H1 (cell line): ENCODE results near the gene NDUFA6. TPM values are rescaled to one million over a fixed set of nuclear protein-coding genes. Genes with fewer than 3 reads are reported as not detected.

ENCODE experiments used
- CTCF ChIA-PET: fragments of 300-600 bp; sonication (Branson Sonifier 250); formaldehyde crosslinking; loops from one replicate; lab custom pipeline; 2021; ENCODE audit not compliant: partially characterized antibody; lab: Charles Lee
- POLR2A ChIA-PET: fragments of 300-600 bp; sonication (Branson Sonifier 250); formaldehyde crosslinking; loops from one replicate; lab custom pipeline; 2021; ENCODE audit warnings: inconsistent platforms; ENCODE audit not compliant: partially characterized antibody; lab: Charles Lee
- DNase-seq, 2 experiments: peaks; one replicate each; pipeline versions ENCODE4 v3.0.0 to v3.0.0-alpha.2; 2010 to 2022; ENCODE audit warnings: low spot score in 2 of 2, low read depth in 1 of 2, mixed read lengths in 1 of 2
- FAIRE-seq: peaks from 2 replicates; lab custom pipeline; 2011; peaks lifted over from hg19 to GRCh38; lab: Jason Lieb, UNC
- H2AFZ ChIP-seq: 2 replicates; pipeline ENCODE4 v1.8.1; 2012; ENCODE audit warnings: low read length, inconsistent platforms
- H2AK5ac ChIP-seq: 2 replicates; pipeline ENCODE4 v1.6.1; 2013; ENCODE audit warnings: low read depth, low read length
- H2BK120ac ChIP-seq: replicated peaks from 2 replicates; pipeline ENCODE3; 2013; ENCODE audit warnings: low read depth, low read length, inconsistent platforms
- H2BK12ac ChIP-seq: 2 replicates; pipeline ENCODE4 v1.6.1; 2013; ENCODE audit warnings: low read depth, low read length
- H2BK15ac ChIP-seq: 2 replicates; pipeline ENCODE4 v1.6.1; 2013; ENCODE audit warnings: low read length
- H2BK20ac ChIP-seq: 2 replicates; pipeline ENCODE4 v1.6.1; 2013; ENCODE audit warnings: low read length
- H2BK5ac ChIP-seq: 2 replicates; pipeline ENCODE4 v1.6.1; 2013; ENCODE audit warnings: low read depth, low read length
- H3K14ac ChIP-seq: 2 replicates; pipeline ENCODE4 v1.6.1; 2013; ENCODE audit warnings: inconsistent platforms; ENCODE audit not compliant: insufficient read length
- H3K18ac ChIP-seq: 2 replicates; pipeline ENCODE4 v1.6.1; 2013; ENCODE audit warnings: low read length; ENCODE audit errors: extremely low read depth
- H3K23ac ChIP-seq: 2 replicates; pipeline ENCODE4 v1.6.1; 2013; ENCODE audit warnings: inconsistent platforms; ENCODE audit not compliant: insufficient read length
- H3K23me2 ChIP-seq: 2 replicates; pipeline ENCODE4 v1.6.1; 2013; ENCODE audit warnings: low read depth, low read length
- H3K27ac ChIP-seq: 2 replicates; pipeline ENCODE4 v1.6.1; 2011; ENCODE audit warnings: low read depth, low read length, inconsistent platforms
- H3K27me3 ChIP-seq, 4 experiments: replicated peaks in 1 of 4; 1 replicate in 1 of 4; 2 replicates in 3 of 4; pipeline versions ENCODE4 v1.6.1 to v1.8.1; 2011 to 2013; ENCODE audit warnings: low read length in 3 of 4, mild to moderate bottlenecking in 3 of 4, inconsistent platforms in 2 of 4, mixed read lengths in 2 of 4, moderate library complexity in 1 of 4; ENCODE audit not compliant: control insufficient read depth in 3 of 4, insufficient read depth in 3 of 4; ENCODE audit errors: extremely low read depth in 1 of 4
- H3K36me3 ChIP-seq, 4 experiments: 2 replicates each; pipeline versions ENCODE4 v1.6.1 to v1.8.1; 2011 to 2013; ENCODE audit warnings: mild to moderate bottlenecking in 4 of 4, low read length in 3 of 4, moderate library complexity in 2 of 4, control low read depth in 1 of 4, inconsistent platforms in 1 of 4; ENCODE audit not compliant: insufficient read depth in 4 of 4, control insufficient read depth in 2 of 4
- H3K4ac ChIP-seq: replicated peaks from 2 replicates; pipeline ENCODE3; 2013; ENCODE audit warnings: low read length, low read depth, mixed read lengths, inconsistent platforms; ENCODE audit not compliant: insufficient read length
- H3K4me1 ChIP-seq, 4 experiments: replicated peaks in 1 of 4; 1 replicate in 1 of 4; 2 replicates in 3 of 4; pipeline versions ENCODE4 v1.6.1 to v1.8.1; 2011 to 2013; ENCODE audit warnings: low read length in 3 of 4, inconsistent platforms in 2 of 4, mixed read lengths in 1 of 4; ENCODE audit not compliant: insufficient read depth in 4 of 4, control insufficient read depth in 3 of 4
- H3K4me2 ChIP-seq, 2 experiments: 2 replicates each; pipeline versions ENCODE4 v1.6.1 to v1.8.1; 2011 to 2013; ENCODE audit warnings: low read depth in 2 of 2, low read length in 2 of 2, control low read depth in 1 of 2, inconsistent platforms in 1 of 2, mild to moderate bottlenecking in 1 of 2; ENCODE audit not compliant: insufficient read depth in 1 of 2
- H3K4me3 ChIP-seq, 4 experiments: fragments of 200-600, 300-600 bp in 1 of 4; sonication (generic), shearing (Covaris generic), sonication (Bioruptor Twin) in 1 of 4; 2 replicates each; pipeline versions ENCODE4 v1.5.1 to v1.8.1; 2011 to 2016; ENCODE audit warnings: low read length in 4 of 4, low read depth in 3 of 4, control low read depth in 2 of 4, inconsistent platforms in 2 of 4, mild to moderate bottlenecking in 2 of 4, mixed read lengths in 1 of 4, moderate library complexity in 1 of 4; ENCODE audit not compliant: insufficient read depth in 2 of 4; ENCODE audit errors: extremely low read depth in 1 of 4
- H3K56ac ChIP-seq: replicated peaks from 2 replicates; pipeline ENCODE3; 2013; ENCODE audit warnings: low read depth, mild to moderate bottlenecking, mixed read lengths, low read length, inconsistent platforms; ENCODE audit not compliant: insufficient read length
- H3K79me1 ChIP-seq: 2 replicates; pipeline ENCODE4 v1.6.1; 2013; ENCODE audit warnings: low read depth, low read length, control low read depth
- H3K79me2 ChIP-seq, 2 experiments: 2 replicates each; pipeline versions ENCODE4 v1.6.1 to v1.8.1; 2012 to 2013; ENCODE audit warnings: low read length in 2 of 2, mild to moderate bottlenecking in 2 of 2, inconsistent platforms in 1 of 2; ENCODE audit not compliant: insufficient read depth in 2 of 2, control insufficient read depth in 1 of 2
- H3K9ac ChIP-seq, 4 experiments: replicated peaks in 1 of 4; 1 replicate in 1 of 4; 2 replicates in 3 of 4; pipeline versions ENCODE4 v1.6.1 to v1.8.1; 2011 to 2013; ENCODE audit warnings: low read depth in 3 of 4, low read length in 3 of 4, control low read depth in 2 of 4, mild to moderate bottlenecking in 2 of 4, moderate library complexity in 2 of 4, inconsistent platforms in 1 of 4; ENCODE audit errors: extremely low read depth in 1 of 4
- H3K9me3 ChIP-seq, 2 experiments: 2 replicates each; pipeline versions ENCODE4 v1.6.1 to v1.8.1; 2012 to 2013; ENCODE audit warnings: mild to moderate bottlenecking in 2 of 2, moderate library complexity in 2 of 2, control low read depth in 1 of 2, inconsistent platforms in 1 of 2, low read depth in 1 of 2, low read length in 1 of 2, mixed read lengths in 1 of 2; ENCODE audit not compliant: insufficient read depth in 2 of 2
- H4K20me1 ChIP-seq, 2 experiments: replicated peaks in 1 of 2; 2 replicates each; pipeline versions ENCODE3 to v1.8.1; 2011 to 2013; ENCODE audit warnings: inconsistent platforms in 2 of 2, low read length in 2 of 2, mild to moderate bottlenecking in 1 of 2; ENCODE audit not compliant: insufficient read depth in 2 of 2, control insufficient read depth in 1 of 2
- H4K5ac ChIP-seq: 2 replicates; pipeline ENCODE4 v1.6.1; 2013; ENCODE audit warnings: low read length, low read depth, mixed read lengths, inconsistent platforms; ENCODE audit not compliant: insufficient read length
- H4K8ac ChIP-seq: 2 replicates; pipeline ENCODE4 v1.8.0; 2013; ENCODE audit warnings: mild to moderate bottlenecking, moderate library complexity, low read length, inconsistent platforms; ENCODE audit not compliant: insufficient read depth; ENCODE audit errors: extremely low read depth
- H4K91ac ChIP-seq: replicated peaks from 2 replicates; pipeline ENCODE3; 2013; ENCODE audit warnings: low read length, mixed read lengths, inconsistent platforms; ENCODE audit not compliant: insufficient read length
- EP300 ChIP-seq, 2 experiments: IDR thresholded peaks; 1 replicate in 1 of 2; 2 replicates in 1 of 2; pipeline ENCODE4 v1.6.1; 2011 to 2012; ENCODE audit warnings: low read depth in 2 of 2, low read length in 2 of 2, mild to moderate bottlenecking in 2 of 2, borderline replicate concordance in 1 of 2, inconsistent platforms in 1 of 2, moderate library complexity in 1 of 2
- HDAC2 ChIP-seq, 2 experiments: fragments of 300-600 bp in 1 of 2; sonication (generic) in 1 of 2; IDR thresholded peaks; 2 replicates each; pipeline ENCODE4 v1.6.1; 2011 to 2012; ENCODE audit warnings: low read depth in 2 of 2, low read length in 2 of 2, mild to moderate bottlenecking in 2 of 2, moderate library complexity in 2 of 2, borderline replicate concordance in 1 of 2, inconsistent platforms in 1 of 2
- KDM4A ChIP-seq: IDR thresholded peaks from one replicate; pipeline ENCODE4 v1.7.1; 2012; ENCODE audit warnings: low read depth, mild to moderate bottlenecking, moderate library complexity, low read length, inconsistent platforms; ENCODE audit not compliant: severe bottlenecking
- MAX ChIP-seq: IDR thresholded peaks from 2 replicates; pipeline ENCODE4 v1.6.1; 2012; ENCODE audit warnings: inconsistent platforms
- POU5F1 ChIP-seq: IDR thresholded peaks from 2 replicates; pipeline ENCODE4 v1.6.1; 2011; ENCODE audit warnings: low read depth, mild to moderate bottlenecking, low read length, moderate library complexity
- RNF2 ChIP-seq: fragments of 200-900, 300-1000 bp; sonication (generic); IDR thresholded peaks from 2 replicates; pipeline ENCODE4 v1.7.1; 2016; ENCODE audit warnings: borderline replicate concordance, low read depth, mild to moderate bottlenecking, antibody characterized with exemption, low read length; ENCODE audit not compliant: poor library complexity, severe bottlenecking; ENCODE audit errors: missing control alignments
- TBP ChIP-seq: IDR thresholded peaks from 2 replicates; pipeline ENCODE4 v1.6.1; 2011; ENCODE audit warnings: low read depth, low read length, improper control_type of control experiment
- WGBS, 2 experiments: shearing (Covaris generic) in 1 of 2; methylation state at CpG; one replicate each; pipeline versions ENCODE4 v1.1.6 to v1.1.7; 2013 to 2015; ENCODE audit warnings: low lambda C conversion rate in 2 of 2, mixed read lengths in 2 of 2, inconsistent platforms in 1 of 2, low coverage in 1 of 2, missing lambda C conversion rate in 1 of 2; ENCODE audit not compliant: insufficient replicate concordance in 2 of 2, insufficient coverage in 1 of 2, insufficient read length in 1 of 2; ENCODE audit errors: extremely low coverage in 1 of 2, missing lambda C conversion rate in 1 of 2; 5-methylcytosine and 5-hydroxymethylcytosine counted together
- polyA plus RNA-seq, 7 experiments: library from polyadenylated mRNA; depleted of rRNA in 3 of 7; stranded (reverse) in 5 of 7; unstranded in 2 of 7; fragments of >200 nt in 5 of 7; fragments of 200-250 nt in 2 of 7; gene quantifications; 1 replicate in 5 of 7; 2 replicates in 1 of 7; 4 replicates in 1 of 7; pipeline versions ENCODE4 v1.2.1 to v1.2.3, GENCODE V29; 2011 to 2013; ENCODE audit warnings: missing spikeins in 2 of 7, mixed read lengths in 2 of 7
- total RNA-seq: library from RNA; stranded (reverse); fragmentation: NEBNext Ultra II Directional; extraction: Animal tissue kit (Norgen Biotek cat#: 25700); gene quantifications from 2 replicates; pipeline ENCODE4 v1.2.1, GENCODE V29; 2021
- TF ChIP-seq, protein P1 (sequence below): IDR thresholded peaks from 2 replicates; pipeline ENCODE4 v1.6.1; 2012; ENCODE audit warnings: inconsistent platforms

Gene NDUFA6
- total and polyA plus RNA-seq, 2 of the 8 experiments (the other 6 are each of a cell fraction or from before 2014, with no cell fraction given) = 76.2 to 105 TPM

DNA sequence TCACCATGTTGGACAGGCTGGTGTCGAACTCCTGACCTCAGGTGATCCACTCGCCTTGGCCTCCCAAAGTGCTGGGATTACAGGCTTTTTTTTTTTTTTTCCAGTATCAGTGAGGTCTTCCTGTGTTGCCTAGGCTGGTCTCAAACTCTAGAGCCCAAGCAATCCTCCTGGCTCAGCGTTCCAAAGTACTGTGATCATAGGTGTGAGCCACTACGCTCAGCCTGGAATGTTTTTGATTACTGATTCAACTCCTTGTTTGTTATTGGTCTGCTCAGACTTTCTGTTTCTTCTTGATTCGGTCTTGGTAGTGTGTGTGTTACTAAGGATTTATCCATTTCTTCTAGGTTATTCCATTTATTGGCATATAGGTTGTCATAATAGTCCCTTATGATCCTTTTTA is 51.3 kb downstream of the NDUFA6 start:
- DNase-seq (no peak), FAIRE-seq (no peak)
- H3K23me2 ChIP-seq = no peaks in the 10 kb centered on the region
- H4K20me1 ChIP-seq = no peaks in the 10 kb centered on the region
- H3K23ac ChIP-seq = no peak overlapping the region
- H4K5ac ChIP-seq = no peak overlapping the region
- TF ChIP-seq RNF2 (no peak), EP300 (IDR thresholded peaks at IDR 0.05; ENCODE audit: borderline replicate concordance in 1 of 2, low read depth in 2 of 2, low read length in 2 of 2) (no peak), HDAC2 (IDR thresholded peaks at IDR 0.05; ENCODE audit: borderline replicate concordance in 1 of 2, low read depth in 2 of 2, low read length in 2 of 2) (no peak), MAX (no peak), TBP (no peak), POU5F1 (no peak), KDM4A (no peak)
- TF ChIP-seq, protein P1, sequence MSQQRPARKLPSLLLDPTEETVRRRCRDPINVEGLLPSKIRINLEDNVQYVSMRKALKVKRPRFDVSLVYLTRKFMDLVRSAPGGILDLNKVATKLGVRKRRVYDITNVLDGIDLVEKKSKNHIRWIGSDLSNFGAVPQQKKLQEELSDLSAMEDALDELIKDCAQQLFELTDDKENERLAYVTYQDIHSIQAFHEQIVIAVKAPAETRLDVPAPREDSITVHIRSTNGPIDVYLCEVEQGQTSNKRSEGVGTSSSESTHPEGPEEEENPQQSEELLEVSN = no peak
- no peaks in the 10 kb centered on the region for H3K36me3 ChIP-seq
- no peak overlapping the region for H2BK20ac ChIP-seq
- no peak overlapping the region for H2BK12ac ChIP-seq
- H3K27me3 ChIP-seq = no peaks in the 10 kb centered on the region; a peak in 1 of 7 replicates
- H3K9ac ChIP-seq = no peak overlapping the region
- no peak overlapping the region for H2BK5ac ChIP-seq
- no peak overlapping the region for H3K4me3 ChIP-seq
- no peak overlapping the region for H2BK120ac ChIP-seq
- no peaks in the 10 kb centered on the region for H3K4me1 ChIP-seq
- no peak overlapping the region for H3K4me2 ChIP-seq
- H2BK15ac ChIP-seq = no peak overlapping the region
- ChIA-PET CTCF (no interaction called here), POLR2A (no interaction called here)
- H4K91ac ChIP-seq = no peak overlapping the region
- H3K4ac ChIP-seq = no peak overlapping the region
- H3K18ac ChIP-seq = no peak overlapping the region
- no peak overlapping the region for H3K27ac ChIP-seq
- WGBS, 2 experiments = 92% methylated on average over 5 of the region's 5 CpGs; no CpG with 5 or more reads in 1 of the 2 experiments
- no peaks in the 10 kb centered on the region for H3K79me1 ChIP-seq
- H3K79me2 ChIP-seq = no peaks in the 10 kb centered on the region
- no peak overlapping the region for H2AFZ ChIP-seq
- H3K9me3 ChIP-seq = peaks cover 5 to 6% of the 10 kb centered on the region in 2 experiments; a peak in 3 of 4 replicates
- no peak overlapping the region for H4K8ac ChIP-seq
- H3K14ac ChIP-seq = no peak overlapping the region
- H3K56ac ChIP-seq = no peak overlapping the region
- H2AK5ac ChIP-seq = no peak overlapping the region
